Amygdala (tissue), 56 donors: Measurements from ENCODE around the gene PPEF1.
A peak's percentile ranks its signal among the peaks of the same experiment; 100 is the strongest.
"Not testable (repeated sequence)": the region's sequence is repeated elsewhere in the genome, so short reads cannot be mapped to it uniquely, and the experiment has no call there.

Source experiments
- DNase-seq, 56 donors: peaks; one replicate each; lab custom pipeline; 2025; lab: John Stamatoyannopoulos, UW

PPEF1 gene

DNA sequence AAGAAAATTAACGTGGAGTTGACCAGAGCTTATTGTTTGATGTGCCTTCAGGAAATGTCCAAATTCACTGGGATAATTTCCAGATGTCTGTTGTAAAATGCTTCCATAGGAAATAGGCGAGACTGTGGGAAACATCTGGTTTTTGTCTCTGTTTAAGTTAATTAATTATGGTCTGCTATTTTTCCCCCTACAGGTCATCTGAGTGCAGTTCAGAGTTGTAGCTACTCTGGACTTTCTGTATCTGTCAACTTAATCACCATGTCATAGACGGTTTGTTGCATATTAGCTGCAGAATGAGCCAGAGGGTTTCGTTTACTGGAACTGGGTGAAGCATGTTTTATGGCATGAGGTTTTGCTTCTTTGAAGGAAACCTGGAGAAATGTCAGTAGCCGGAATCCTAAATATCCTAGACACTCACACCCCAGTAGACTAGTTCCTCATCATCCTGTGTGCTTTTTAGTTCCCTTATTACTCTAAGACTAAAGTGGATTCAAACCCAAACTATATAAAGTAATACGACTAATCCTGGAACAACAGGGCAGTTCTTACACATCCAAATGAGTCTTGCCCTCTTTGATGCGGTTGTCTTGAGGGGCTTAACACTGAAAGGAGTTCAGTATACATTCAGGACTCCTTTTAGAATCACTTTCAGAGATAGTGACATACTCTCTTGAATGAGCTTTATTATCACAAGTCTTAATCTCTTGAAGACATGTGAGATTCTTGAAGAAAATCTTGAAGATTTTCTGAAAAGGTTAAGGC lies 62.5 kb downstream of the PPEF1 start:
- no peak for DNase-seq

DNA sequence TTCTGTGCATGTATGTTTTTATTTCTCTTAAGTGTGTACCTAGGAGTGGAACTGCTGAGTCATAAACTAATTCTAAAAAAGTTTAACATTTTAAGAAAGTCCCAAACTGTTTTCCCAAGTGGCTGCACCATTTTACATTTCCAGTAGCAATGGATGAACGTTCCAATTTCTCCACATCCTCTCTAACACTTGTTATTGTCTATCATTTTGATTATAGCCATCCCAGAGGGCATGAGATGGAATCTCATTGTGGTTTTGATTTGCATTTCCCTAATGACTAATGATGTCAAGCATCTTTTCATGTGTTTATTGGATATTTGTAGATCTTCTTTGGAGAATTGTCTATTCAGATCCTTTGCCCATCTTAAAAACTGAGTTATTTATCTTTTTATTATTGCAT lies 82.5 kb downstream of the PPEF1 start:
- no peak for DNase-seq

DNA sequence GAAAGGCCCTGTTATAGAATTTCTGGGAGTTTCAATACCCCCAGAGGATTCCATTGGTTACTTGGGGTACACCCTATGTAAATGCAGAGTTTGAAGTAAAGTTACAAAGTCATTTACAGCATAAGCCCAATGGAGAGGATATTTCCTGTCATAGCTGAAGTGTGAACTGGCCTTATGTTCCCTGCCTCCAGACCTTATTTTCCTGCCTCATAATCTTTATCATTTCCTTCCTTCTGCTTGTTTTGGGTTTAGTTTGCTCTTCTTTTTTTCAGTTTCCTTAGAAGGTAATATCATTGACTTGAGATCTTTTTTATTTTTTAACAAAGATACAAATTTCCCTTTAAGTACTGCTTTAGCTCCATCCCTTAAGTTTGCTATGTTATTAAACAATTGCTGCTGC lies 85.4 kb downstream of the PPEF1 start:
- no peak for DNase-seq

DNA sequence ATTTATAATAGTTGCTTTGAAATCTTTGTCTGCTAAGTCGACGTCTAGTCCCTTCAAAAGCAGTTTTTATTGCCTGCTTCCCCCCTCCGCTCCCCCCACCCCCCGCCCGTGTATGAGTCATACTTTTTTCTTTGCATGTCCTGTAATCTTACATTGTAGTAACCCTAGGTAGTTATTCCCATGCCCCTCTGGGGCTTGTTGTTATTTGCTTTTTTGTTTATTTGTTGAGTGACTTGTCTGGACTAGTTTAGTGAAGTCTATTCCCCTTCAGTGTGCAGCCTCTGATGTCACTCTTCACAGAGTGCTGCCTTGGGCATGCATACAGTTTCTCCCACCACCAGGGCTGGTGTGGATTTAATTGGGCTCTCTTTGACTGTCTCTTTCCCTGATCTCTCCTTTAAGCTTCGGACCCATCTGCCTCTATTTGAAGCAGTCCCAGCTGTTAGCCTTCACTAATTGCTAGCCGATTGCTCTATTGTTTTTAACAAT lies 86.2 kb downstream of the PPEF1 start:
- DNase-seq = no peak

DNA sequence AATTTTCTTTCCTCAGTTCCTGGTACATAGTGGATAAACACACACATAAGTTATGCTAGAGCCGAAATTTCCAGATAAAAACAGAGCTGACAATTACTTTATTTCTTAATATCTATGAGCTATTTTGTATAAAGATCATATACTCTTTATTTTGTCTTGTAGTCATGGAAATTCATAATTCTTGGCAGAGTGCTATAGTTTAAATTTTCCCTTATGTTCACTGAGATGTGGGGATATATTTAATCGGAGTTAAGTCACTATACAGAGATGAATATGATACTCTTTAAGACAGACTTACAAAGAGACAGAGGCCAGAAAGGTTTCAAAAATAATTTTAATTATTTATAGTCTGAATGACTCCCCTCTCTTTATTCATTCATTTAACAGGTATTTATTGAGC lies 89.7 kb downstream of the PPEF1 start:
- DNase-seq = no peak

DNA sequence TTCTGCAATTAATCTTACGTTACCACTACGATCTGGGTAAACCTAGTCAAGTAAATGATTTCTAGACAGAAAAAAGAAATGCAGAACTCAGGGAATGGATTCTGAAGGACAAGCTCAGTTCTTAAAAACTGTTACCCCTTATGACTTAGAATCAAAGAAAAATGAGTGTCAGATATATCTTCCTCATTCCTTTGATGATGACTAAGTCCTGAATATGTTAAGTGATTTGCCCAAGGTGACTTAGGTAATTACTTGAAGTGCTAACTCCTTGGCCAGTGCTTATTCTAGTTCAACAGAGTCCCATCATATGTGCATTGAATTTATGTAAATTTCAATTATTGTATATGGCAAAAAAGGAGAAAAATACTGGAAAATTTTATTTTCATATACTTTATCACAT lies 92.5 kb downstream of the PPEF1 start:
- DNase-seq = no peak

DNA sequence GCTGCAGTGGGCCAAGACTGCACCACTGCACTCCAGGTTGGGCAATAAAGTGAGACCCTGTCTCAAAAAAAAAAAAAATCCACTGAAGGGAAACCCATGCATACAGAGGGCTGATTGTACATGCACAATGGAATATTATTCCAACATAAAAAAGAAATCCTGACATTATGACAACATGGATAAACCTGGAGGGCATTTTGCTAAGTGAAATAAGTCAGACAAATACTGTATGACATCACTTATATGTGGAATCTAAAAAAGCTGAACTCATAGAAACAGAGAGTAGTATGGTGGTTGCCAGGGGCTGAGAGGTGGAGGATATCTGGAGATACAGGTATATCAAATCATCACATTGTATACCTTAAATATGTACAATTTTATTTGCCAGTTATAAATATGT lies 102.2 kb downstream of the PPEF1 start:
- DNase-seq = no peak

DNA sequence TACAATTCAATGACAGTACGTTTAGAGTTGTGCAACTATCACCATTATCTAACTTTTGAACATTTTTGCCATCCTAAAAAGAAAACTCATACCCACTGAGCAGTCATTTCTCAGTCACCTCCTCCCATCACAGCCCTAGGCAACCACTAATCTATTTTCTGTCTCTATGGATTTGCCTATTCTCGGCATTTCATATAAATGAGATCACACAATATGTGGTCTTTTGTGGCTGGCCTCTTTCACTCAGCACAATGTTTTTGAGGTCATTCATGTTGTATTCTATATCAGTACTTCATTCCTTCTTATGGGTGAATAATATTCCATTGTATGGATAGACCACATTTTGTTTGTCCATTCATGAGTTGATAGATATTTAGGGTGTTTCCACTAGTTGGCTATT lies 103.0 kb downstream of the PPEF1 start:
- DNase-seq = no peak

DNA sequence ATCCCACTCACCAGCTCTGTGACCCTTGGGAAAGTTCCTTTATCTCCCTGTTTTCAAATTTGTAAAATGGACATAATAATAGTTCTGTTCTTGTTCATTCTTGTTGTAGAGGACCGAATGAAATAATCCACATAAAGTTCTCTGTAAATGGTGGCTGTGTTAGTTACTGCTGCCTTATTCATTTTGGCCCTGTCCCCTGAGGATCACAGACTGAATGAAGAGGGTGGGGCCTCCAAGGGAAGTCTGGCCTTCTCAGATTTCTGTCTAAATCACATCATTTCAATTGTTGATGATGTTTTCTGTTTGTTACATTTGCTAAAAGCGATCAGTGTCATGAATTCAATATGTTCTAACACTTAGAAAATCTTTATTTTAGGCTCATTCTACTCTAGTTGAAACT lies 117.9 kb downstream of the PPEF1 start:
- no peak for DNase-seq

DNA sequence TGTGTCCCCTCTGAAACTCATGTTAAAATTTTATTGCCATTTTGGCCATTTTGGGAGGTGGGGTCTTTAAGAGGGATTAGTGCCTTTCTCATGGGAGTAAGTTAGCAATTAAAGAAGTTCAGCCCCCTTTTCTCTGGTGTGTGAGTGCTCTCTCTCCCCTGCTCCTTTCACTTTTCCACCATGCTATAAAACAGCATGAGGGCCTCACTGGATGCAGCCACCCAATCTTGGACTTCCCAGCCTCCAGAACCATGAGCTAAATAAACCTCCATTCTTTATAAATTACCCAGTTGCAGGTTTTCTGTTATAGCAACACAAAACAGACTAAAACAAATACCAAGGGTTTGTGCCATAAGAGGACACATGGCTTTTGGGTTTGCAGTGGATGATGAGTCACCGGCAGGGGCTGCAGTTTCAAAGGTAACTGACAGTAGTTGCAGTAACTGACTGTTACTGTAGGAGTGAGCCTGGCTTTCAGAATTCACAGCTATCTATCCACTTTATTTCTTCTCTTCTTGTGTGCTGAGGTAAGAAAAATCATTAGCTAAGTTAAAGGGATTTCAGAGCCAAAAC lies 121.5 kb downstream of the PPEF1 start:
- DNase-seq = peak in 1 of 56 donors; percentile 0

DNA sequence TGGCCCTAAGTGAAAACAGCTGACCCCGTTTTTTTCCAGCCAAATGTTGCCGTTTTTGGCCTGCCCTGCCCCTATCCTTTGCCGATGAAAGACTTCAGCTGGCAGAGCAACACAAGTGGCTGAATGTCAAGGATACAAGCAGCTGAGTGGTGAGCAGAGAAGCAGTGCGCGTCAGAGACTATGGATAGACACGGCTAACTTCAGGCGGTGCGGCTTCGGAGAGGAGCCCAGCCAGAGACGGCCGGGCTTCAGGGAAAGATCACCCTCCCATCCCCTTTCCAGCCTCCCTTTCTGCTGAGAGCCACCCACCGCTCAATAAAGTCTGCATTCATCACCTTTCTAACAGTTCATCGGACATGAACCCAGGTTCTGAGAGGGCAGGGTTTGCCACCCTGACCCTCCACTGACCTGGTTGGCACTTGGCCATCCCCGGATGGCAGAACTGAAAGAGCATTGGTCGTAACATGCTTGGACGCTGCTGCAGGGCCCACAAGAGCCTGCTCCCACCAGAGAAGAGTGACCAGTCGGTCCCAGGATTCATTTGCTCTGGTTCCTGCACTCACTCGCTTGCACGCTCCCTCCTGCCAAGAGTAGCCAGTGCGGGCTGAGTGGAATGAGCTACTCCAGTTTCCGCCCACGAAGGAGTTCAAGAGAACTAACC lies 125.8 kb downstream of the PPEF1 start:
- peak in 26 of 56 donors; percentile 0 to 38 (median 9) for DNase-seq

DNA sequence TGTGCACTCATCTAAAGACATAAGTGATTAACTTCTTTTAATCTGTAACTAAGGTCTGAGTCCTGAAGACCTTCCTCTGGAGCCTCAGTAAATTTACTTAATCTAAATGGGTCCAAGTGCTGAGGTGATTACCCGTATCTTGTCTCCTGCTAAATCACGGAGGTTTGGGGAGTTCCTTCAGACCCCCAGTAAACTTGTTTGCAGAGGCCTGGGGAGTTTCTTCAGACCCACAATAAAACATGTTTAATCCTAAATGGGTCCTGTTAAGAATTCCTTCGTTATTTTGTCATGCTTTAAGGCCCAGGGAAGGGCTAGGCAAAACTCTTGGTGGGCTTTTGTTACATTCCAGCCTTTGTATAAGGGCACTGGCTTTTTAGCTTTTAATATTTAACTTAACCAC lies 140.5 kb downstream of the PPEF1 start:
- DNase-seq = not testable (repeated sequence)

DNA sequence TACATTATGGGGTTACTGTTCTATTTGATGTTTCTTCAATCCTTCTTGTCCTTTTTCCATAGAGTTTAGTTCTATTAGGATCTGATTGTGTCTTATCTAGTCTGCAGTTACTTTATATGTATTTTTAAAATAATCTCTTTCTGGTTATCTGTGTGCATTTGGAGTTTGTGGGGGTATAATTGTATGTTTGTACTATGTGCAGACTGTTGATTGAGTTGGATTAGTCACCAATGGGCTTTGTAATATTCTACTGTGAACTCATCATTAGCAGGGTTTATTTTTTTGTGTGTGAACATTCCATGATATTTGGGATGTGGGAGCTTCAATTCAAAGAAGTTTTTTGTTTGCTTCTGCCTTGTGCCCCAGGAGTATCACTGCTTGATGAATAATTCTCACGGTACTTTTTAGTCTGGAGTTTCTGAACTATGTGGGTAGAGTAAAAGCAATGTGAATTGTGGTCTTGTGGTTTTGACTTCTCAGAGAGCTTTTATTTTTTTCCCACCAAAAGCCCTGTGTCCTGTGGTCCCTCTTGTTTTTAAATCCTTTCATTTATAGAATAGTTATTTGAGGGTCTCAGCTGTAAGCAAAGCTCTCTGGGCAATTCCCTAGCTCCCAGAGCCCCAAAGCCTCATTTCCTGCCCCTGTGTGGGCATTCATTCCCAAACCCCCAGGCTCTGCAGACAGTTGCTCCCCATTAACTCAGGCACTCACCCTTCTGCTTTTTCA lies 148.6 kb downstream of the PPEF1 start:
- no peak for DNase-seq

DNA sequence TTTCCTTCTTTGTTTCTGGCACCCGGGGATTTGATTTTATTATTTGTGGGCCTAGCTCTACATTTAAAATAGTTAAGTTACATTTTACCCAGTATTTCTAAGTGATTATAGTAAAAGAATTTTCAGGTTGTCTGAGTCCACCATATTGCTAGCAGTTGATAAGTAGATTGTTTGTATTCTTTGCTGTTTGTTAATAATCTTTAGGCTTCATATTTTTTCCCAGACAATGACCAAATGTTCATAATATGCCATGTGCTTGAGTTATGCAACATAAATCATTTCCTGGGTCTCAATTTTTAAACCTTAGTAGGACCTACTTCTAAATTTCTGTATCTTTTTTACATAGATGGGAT lies 149.2 kb downstream of the PPEF1 start:
- no peak for DNase-seq

DNA sequence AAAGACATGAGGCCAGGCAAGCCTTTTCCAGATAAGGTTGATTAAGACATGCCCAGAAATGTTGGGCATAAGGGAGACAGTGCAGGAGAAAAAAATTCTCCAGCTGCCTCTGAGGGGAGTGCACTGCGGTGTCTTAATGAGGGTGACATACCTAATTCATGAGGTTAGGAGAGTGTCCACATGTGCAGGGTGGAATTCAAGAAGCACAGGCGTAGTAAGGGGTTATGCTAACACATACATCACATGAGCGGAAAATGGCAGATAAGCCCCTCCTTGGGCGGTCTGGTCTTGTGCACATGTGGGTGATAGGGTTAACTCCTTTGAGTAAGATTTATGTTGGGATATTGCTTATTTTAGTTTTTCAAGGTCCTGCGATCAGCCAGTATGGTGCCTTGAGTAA lies 154.1 kb downstream of the PPEF1 start:
- DNase-seq = no peak

DNA sequence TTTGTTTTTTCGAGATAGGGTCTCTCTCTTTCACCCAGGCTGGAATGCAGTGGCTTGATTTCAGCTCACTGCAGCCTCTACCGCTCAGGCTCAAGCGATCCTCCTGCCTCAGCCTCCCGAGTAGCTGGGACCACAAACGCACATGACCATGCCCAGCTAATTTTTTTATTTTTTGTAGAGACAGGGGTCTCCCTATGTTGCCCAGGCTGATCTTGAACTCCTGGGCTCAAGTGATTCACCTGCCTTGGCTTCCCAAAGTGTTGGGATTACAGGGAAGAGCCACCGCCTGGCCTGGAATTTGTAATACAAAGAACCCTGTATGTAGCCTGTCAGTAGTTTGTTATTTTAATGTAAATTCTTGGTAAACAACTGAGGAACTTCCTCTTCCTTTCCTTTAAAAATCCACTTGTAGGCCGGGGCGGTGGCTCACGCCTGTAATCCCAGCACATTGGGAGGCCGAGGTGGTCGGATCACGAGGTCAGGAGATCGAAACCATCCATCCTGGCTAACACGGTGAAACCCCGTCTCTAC lies 157.0 kb downstream of the PPEF1 start:
- DNase-seq = no peak

DNA sequence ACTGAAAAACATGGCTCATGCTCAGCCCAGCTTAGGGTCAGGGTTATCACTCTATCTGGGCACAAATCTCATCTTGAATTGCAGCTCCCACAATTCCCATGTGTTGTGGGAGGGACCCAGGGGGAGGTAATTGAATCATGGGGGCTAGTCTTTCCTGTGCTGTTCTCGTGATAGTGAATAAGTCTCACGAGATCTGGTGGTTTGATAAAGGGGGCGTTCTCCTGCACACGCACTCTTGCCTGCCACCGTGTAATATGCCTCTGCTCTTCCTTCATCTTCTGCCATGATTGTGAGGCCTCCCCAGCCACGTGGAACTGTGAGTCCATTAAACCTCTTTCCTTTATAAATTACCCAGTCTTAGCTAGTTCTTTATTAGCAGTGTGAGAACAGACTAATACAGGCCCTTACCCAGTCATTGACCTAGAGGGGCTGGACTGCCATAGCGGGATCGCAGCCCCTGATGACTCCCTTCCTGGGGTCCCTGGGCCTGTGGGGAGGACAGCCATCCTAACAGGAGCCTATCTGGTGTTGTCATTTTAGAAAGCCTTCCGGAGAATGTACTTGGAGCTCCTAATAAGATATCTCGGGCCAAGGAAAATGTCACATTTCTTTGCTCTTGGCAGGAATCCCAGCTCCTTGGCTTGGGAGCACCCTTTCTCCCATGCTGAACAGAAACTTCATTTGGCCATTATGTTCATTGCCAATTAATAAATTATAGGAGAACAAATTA lies 163.9 kb downstream of the PPEF1 start:
- DNase-seq = no peak

DNA sequence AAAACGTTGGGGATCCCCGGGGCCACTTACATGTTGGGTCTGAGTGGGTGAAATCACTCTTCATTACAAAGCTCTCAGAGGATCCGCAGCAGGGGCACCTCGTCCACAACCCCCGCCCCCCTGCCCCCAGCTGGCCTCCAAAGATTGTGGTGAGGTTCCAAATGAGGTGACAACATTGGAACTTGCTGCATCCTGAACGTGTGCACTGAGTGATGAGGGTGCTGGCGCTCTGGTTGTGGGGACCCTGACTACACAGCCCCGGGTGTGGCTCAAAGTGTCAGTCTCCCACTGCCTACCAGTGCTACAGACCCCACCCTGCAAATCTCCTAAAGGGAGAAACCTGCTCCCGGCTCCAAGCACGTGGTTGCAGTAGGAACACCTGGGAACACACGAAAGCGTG lies 164.5 kb downstream of the PPEF1 start:
- DNase-seq = no peak

DNA sequence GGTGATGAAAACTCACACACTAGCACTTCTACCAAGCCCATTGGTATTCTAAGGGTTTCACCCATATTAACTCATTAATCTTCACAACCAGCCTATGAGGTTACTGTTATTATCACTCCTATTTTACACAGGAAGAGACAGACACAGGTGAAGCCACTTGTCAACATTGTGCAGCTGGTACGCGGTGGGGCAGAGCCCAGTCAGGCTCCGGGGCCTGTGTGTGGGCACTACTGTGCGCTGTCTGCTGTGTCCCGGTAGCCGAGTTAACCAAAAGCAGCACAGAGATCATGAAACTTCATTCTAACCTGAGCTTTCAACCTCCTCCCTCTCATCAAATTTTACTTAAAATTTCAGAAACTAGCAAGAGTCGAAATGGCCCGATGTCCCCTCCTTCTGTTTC lies 165.2 kb downstream of the PPEF1 start:
- no peak for DNase-seq

DNA sequence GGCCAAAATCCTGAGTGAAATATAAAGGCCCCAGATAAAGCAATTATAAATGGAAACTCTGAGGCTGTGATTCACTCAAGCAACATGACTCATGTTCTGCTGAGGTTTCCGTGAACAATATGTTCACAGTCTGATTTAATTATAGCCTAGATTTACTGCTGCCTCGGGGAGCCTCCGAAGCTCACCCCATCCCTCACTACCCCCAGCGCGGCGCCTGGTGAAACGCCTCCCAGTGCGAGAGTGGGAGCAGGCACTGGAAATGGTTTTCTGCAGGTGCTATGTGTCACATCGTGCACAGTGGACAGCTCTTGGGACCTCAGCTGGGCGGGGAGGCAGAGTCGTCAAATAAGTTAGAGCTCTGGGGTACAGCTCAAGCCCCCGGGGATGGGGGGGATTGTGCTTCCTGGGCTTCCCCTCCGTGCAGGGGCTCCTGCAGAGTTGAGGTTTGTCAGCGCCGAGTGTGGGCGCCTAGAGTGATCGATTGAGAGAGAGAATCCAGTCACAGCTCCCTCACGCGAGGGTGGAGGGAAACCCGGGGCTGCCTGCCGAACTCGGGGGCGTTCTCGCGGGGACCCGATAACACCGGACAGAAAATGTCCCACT lies 165.8 kb downstream of the PPEF1 start:
- DNase-seq = peak in 18 of 56 donors; percentile 2 to 55 (median 20)
